SK-N-SH (cell line): ENCODE measurements around the gene TMEM134.

ENCODE experiments used
- CTCF ChIP-seq: fragments of 200-600 bp; sonication (generic); IDR thresholded peaks from 2 replicates; pipeline ENCODE4 v1.6.1; 2017; ENCODE audit warnings: antibody characterized with exemption, mild to moderate bottlenecking, moderate library complexity
- MAX ChIP-seq: IDR thresholded peaks from 2 replicates; pipeline ENCODE4 v1.4.0; 2012; ENCODE audit warnings: low read depth
- POLR2AphosphoS5 ChIP-seq: IDR thresholded peaks from 2 replicates; pipeline ENCODE4 v1.6.1; 2012; ENCODE audit warnings: low read depth, low read length
- YY1 ChIP-seq: IDR thresholded peaks from 2 replicates; pipeline ENCODE4 v1.4.0; 2012; ENCODE audit warnings: low read depth, mild to moderate bottlenecking
- TF ChIP-seq, protein P1 (sequence below): fragments of 150-350 bp; IDR thresholded peaks from 2 replicates; pipeline ENCODE4 v1.6.1; 2017; ENCODE audit warnings: antibody characterized with exemption, low read length, low read depth, borderline replicate concordance
- TF ChIP-seq, protein P2 (sequence below): IDR thresholded peaks from 2 replicates; pipeline ENCODE4; 2012

GRCh38 chr11:67483831-67484665, 15.0 kb upstream of the TMEM134 start:
- TF ChIP-seq CTCF (no peak), POLR2AphosphoS5 (no peak), YY1 (no peak), MAX (no peak)
- TF ChIP-seq, protein P1, sequence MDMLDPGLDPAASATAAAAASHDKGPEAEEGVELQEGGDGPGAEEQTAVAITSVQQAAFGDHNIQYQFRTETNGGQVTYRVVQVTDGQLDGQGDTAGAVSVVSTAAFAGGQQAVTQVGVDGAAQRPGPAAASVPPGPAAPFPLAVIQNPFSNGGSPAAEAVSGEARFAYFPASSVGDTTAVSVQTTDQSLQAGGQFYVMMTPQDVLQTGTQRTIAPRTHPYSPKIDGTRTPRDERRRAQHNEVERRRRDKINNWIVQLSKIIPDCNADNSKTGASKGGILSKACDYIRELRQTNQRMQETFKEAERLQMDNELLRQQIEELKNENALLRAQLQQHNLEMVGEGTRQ, result no peak
- TF ChIP-seq, protein P2, sequence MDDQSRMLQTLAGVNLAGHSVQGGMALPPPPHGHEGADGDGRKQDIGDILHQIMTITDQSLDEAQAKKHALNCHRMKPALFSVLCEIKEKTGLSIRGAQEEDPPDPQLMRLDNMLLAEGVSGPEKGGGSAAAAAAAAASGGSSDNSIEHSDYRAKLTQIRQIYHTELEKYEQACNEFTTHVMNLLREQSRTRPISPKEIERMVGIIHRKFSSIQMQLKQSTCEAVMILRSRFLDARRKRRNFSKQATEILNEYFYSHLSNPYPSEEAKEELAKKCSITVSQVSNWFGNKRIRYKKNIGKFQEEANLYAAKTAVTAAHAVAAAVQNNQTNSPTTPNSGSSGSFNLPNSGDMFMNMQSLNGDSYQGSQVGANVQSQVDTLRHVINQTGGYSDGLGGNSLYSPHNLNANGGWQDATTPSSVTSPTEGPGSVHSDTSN, result no peak
